Epithelial cell of esophagus (primary cell): ENCODE results near the gene USP13.

ENCODE experiments used
- DNase-seq: peaks from one replicate; pipeline ENCODE4 v3.0.0; 2010; ENCODE audit warnings: low read depth
- H3K4me3 ChIP-seq: 2 replicates; pipeline ENCODE4 v1.5.1; 2011; ENCODE audit warnings: mild to moderate bottlenecking, low read length, control low read depth
- TF ChIP-seq, protein P1 (sequence below): IDR thresholded peaks from 2 replicates; pipeline ENCODE4 v1.5.1; 2011; ENCODE audit warnings: low read depth, mild to moderate bottlenecking, low read length, control low read depth, inconsistent platforms; ENCODE audit not compliant: insufficient read depth; ENCODE audit errors: missing control alignments

USP13 gene

GRCh38 chr3:179695672-179696313, 43.0 kb downstream of the USP13 start:
- no peak for DNase-seq
- H3K4me3 ChIP-seq, result no peak overlapping the region
- TF ChIP-seq, protein P1, sequence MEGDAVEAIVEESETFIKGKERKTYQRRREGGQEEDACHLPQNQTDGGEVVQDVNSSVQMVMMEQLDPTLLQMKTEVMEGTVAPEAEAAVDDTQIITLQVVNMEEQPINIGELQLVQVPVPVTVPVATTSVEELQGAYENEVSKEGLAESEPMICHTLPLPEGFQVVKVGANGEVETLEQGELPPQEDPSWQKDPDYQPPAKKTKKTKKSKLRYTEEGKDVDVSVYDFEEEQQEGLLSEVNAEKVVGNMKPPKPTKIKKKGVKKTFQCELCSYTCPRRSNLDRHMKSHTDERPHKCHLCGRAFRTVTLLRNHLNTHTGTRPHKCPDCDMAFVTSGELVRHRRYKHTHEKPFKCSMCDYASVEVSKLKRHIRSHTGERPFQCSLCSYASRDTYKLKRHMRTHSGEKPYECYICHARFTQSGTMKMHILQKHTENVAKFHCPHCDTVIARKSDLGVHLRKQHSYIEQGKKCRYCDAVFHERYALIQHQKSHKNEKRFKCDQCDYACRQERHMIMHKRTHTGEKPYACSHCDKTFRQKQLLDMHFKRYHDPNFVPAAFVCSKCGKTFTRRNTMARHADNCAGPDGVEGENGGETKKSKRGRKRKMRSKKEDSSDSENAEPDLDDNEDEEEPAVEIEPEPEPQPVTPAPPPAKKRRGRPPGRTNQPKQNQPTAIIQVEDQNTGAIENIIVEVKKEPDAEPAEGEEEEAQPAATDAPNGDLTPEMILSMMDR, result no peak

GRCh38 chr3:179697736-179698332, 45.0 kb downstream of the USP13 start:
- DNase-seq, result no peak
- no peak overlapping the region for H3K4me3 ChIP-seq
- TF ChIP-seq, protein P1, result no peak

GRCh38 chr3:179700716-179701115, 47.9 kb downstream of the USP13 start:
- no peak overlapping the region for H3K4me3 ChIP-seq
- peak; percentile 37 for DNase-seq
- TF ChIP-seq, protein P1, result no peak

DNA sequence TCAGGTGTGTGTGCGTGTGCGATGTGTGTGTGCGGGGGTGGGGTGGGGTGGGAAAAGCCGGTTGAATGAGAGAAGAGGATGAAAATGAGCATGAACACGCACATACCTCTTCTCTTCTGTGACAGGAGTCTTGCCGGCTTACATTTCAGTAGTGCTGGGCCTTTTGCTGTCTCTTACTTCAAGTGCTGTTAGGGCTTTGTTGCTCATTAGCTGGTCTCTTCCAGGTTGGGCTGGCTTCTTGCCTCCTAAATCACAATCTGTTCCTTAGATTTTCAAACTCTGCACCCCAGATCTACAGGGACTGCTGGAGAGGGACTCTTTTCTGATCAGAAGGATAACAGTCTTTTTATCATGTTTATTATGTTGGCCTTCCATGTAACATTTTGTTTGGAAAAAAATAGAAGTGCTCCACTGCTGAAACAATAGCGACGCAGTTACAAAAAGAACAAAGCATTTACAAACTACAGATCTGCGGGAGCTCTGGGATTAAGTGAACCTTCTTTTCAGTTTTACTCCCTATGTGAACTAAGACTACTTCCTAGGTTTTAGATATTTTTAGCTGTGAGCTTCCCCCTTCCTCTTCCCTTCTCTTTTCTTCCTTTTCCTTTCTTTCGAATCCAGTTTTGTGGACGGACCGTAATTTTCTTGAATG, 48.5 kb downstream of the USP13 start:
- TF ChIP-seq, protein P1, result no peak
- DNase-seq, result no peak
- H3K4me3 ChIP-seq, result no peak overlapping the region

DNA sequence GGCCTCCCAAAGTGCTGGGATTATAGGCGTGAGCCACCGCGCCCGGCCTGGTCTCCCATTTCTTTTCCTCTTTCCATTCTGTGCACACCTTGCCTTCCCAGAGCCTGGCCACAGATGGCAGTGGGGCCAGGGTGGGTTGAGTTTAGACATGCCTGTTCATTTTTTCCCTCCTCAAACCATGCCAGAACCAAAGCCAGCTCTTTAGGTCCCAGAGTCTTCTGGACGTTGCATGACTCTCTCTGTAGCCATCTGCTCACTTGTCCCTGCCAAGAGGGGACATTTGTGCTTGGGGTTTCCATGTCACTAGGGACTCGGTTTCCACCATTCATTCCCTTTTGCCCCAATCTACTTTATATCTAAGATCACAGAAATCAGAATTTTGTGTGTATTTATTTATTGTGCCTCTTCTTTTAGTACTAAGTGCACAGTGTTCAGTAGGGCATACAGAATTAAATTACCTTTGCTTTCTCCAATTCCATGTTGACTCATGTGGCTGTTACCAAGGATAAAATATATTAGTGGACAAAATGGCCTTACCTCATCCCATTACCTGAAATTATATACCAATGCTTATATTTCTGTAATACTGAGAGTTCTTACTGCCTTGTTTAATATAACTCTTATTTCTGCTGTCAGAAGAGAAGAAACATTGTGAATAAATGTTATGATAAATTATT, 49.6 kb downstream of the USP13 start:
- H3K4me3 ChIP-seq, result no peak overlapping the region
- TF ChIP-seq, protein P1, result no peak
- no peak for DNase-seq

DNA sequence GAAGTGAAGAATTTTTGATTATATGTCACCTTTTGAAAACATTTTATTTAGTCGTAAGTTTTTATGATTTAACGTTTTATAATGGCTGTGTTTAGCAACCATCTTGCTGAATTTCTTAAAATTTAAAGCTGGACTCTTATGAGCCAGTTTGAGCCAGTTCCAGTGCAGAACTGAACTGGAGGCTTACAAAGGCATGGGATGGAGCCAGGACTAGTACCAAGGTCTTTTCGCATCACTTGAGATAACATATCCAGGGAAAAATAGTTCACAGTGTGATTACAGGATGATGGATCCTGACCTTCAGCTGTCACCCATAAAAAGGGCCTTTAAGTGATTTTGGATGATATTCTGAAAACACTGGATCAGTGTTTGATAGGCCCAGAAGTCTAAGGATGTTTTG, 51.0 kb downstream of the USP13 start:
- TF ChIP-seq, protein P1, result no peak
- DNase-seq, result no peak
- no peak overlapping the region for H3K4me3 ChIP-seq
